DOHH2 (cell line): ENCODE measurements around the gene MICAL3.

Experiments
- CTCF ChIP-seq: fragments of 200-600 bp; sonication (generic); IDR thresholded peaks from one replicate; pipeline ENCODE4 v1.5.1; 2014; ENCODE audit warnings: antibody characterized with exemption, mild to moderate bottlenecking, low read depth, low read length; ENCODE audit not compliant: poor library complexity, severe bottlenecking
- EZH2phosphoT487 ChIP-seq: fragments of 200-600 bp; sonication (generic); IDR thresholded peaks from 2 replicates; pipeline ENCODE4 v1.6.1; 2017; ENCODE audit warnings: borderline replicate concordance, mild to moderate bottlenecking, antibody characterized with exemption, low read length, moderate library complexity, mixed read lengths

GRCh38 chr22:17802822-17803221, 221.5 kb downstream of the MICAL3 start:
- TF ChIP-seq CTCF, result no peak
- TF ChIP-seq EZH2phosphoT487, result no peak
